ENCODE results near the gene TUBGCP4. TPM values are rescaled to one million over a fixed set of nuclear protein-coding genes. Genes with fewer than 3 reads are reported as not detected.
"Not testable (repeated sequence)": the region's sequence is repeated elsewhere in the genome, so short reads cannot be mapped to it uniquely, and the experiment has no call there.

The TUBGCP4 gene, protein sequence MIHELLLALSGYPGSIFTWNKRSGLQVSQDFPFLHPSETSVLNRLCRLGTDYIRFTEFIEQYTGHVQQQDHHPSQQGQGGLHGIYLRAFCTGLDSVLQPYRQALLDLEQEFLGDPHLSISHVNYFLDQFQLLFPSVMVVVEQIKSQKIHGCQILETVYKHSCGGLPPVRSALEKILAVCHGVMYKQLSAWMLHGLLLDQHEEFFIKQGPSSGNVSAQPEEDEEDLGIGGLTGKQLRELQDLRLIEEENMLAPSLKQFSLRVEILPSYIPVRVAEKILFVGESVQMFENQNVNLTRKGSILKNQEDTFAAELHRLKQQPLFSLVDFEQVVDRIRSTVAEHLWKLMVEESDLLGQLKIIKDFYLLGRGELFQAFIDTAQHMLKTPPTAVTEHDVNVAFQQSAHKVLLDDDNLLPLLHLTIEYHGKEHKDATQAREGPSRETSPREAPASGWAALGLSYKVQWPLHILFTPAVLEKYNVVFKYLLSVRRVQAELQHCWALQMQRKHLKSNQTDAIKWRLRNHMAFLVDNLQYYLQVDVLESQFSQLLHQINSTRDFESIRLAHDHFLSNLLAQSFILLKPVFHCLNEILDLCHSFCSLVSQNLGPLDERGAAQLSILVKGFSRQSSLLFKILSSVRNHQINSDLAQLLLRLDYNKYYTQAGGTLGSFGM
- polyA plus RNA-seq (ENCODE audit: insufficient read length): 13.7 TPM

GRCh38 chr15:43370975-43371974 lies at the start of gene TUBGCP4, which contains the start of gene ZSCAN29:
Gene TUBGCP4, plus strand, starts transcription at chr15:43371101. Its CDS starts 254 bp downstream, at chr15:43371355.
Gene ZSCAN29, minus strand, starts transcription at chr15:43371043. Its CDS starts 1,130 bp downstream, at chr15:43369913.
- peak; percentile 85 for DNase-seq

DNA sequence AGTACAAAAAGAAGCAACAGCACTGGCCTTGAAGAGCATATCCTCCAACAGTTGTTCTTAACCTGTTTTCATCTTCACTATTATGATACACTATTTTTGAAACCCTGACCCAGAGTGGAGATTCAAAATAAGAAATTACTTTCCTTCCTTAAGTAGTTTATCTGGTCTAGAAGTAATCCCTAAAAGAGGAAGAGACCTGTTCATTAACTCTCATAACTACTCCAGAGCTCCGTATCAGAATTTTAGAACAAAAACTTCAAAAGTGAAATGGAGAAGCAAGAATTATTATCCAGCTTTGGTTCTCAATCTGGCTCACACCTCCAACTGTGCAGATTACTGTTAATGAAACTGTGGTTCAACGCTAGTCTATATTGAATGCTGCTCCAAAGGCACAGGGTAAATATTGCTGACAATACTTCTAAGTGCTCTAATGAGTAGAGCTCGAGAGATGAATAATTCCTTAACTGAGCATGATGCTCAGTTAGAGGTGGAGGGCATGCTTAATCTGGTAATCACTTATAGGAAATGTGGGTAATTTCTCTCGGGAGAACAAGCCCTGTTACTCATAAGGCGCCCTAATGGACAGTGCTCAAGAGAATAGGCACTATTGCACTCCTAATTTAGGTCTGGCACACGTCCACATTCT lies 45.7 kb upstream of the TUBGCP4 start:
- DNase-seq: no peak

DNA sequence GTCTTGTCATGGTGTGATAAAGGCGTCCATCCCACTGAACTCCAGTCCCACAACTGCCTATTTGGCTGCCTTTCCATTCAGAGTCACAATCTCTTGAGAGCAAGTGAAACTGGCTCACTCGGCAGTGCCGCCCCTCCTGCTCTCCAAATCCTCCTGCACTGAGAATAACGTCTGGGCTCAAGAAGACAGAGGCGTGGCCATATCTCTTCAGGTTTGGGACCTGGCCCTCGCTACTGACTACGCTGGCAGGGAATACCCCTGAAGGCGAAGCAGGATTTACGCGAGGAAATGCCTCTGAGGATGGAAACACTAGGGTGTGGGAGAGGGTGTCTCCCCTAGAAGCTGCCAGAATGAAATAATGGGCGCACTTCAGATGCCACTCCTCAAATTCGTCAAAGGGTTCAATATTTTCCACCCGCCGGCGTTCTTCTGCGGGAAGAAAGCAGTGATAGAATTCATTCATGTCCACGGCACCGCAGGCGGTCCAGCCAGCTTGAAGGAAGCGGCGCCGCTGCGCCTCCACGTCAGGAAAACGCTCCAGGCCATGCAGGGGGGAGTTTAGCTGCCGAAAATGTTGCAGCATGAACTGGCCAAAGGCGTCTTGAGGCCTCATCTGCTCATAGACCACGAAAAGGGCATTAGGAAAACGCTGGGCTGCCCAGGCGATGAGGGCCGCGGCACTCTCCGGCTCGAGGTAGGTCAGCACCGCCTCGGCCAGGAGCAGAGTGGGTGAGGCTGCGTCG lies 41.5 kb upstream of the TUBGCP4 start:
- DNase-seq: peak; percentile 15

DNA sequence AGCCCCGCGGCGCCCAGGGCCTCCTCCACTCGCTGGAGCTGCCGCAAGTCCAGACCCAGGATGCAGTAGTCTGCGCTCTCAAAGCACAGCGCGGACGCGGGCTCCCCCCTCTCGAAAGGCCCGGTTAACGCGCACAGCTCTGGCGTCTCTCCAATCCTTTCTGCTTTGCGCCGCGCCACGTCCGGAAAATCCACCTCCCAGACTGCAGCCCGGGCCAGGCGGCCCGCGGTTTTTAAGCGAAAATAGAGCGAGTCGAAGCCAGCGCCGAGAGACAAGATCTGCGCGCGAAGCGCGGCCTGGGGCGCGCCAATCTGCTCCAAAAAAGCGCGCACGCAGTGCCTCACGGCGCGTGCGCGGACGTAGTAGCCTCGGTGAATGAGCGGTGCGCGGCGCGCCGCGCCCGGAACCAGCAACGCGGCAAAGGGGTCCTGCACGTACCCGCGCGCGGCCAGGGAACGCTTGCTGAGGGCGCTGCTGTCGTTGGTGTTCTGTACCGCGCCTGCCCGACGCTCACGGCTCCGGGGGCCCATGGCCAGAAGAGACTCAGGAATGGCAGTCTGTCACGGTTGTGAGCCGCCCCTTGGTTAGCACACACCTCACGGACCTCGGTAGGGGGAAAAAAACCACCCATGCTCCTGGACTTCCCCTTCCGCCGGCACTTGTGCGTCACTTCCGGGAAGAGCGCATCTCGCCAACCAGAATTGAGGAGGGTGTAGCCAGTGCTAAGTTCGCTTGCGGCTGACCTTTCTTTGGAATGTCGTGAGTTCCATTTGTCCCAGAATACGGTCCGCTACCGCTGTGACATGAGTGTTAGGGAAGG lies 40.7 kb upstream of the TUBGCP4 start, which contains the start of gene LCMT2:
Gene LCMT2 (minus strand): TSS at position 614 of the 820 bp plus-strand sequence. CDS start 84 bp downstream, at position 530.
- DNase-seq: peak; percentile 96

DNA sequence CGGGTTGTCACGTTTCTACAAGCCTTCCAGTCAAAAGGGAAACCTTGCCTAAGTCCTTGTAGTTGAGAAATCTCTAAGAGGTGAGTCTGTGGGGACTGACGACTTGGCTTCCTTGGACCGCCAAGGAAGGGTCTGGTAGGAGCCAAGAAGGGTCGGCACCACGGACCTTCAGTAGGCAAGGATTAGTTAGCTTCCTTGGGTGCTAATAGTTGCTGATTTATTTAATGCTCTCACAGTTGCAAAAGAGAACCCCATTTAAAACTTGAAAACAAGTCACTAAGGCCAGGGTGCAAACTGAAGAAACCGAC lies 40.2 kb upstream of the TUBGCP4 start:
- DNase-seq: no peak

GRCh38 chr15:43346305-43346704 lies 24.6 kb upstream of the TUBGCP4 start:
- no peak for DNase-seq

DNA sequence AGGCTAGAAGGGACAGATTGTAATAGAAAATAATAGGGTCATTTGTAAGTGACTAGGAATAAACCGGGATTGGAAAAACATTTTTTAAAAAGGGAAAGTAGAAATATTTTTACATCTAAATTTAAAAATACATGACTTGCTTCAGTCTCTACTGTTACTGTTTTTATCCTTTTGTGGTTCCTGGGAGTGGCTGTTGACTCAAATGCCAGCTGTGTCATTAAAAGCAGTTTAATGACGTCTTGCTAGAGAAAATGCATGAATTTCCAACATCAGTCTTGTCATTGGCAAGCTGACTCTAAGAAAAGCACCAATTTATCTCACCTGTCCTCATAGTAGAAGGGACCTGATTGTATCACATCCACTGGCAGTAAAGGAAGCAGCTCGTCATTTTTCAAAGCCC lies 23.8 kb upstream of the TUBGCP4 start:
- DNase-seq: no peak

GRCh38 chr15:43352693-43353382 lies 18.1 kb upstream of the TUBGCP4 start:
- DNase-seq: no peak

- no peak for DNase-seq
These were observed 10.1 kb upstream of the TUBGCP4 start for GRCh38 chr15:43360821-43361220.

GRCh38 chr15:43361313-43361903 lies 9.5 kb upstream of the TUBGCP4 start:
- no peak for DNase-seq

- peak; percentile 38 for DNase-seq
These were observed 459 bp upstream of the TUBGCP4 start for GRCh38 chr15:43370310-43370974.

DNA sequence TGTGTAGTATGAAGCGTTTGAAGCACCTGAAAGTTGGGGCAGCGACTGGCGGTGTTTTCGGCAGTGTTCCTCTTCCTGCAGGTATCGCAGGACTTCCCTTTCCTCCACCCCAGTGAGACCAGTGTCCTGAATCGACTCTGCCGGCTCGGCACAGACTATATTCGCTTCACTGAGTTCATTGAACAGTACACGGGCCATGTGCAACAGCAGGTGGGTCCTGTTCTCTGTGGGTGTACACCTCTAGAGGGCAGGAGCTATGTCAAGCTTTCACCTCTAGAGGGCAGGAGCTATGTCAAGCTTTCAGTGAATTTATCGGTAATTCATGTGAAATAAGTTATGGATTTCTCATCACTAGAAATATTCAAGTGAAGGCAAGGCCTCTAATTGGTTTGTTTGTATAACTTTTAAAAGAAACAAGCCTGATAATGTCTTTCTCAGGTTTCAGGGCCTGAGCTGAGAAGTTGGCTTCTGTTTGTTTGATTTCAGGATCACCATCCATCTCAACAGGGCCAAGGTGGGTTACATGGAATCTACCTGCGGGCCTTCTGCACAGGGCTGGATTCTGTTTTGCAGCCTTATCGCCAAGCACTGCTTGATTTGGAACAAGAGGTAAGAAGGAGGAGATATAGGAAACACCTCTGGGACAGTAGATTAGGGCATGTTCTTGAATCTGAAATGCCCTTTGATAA lies 5.3 kb downstream of the TUBGCP4 start:
- no peak for DNase-seq

DNA sequence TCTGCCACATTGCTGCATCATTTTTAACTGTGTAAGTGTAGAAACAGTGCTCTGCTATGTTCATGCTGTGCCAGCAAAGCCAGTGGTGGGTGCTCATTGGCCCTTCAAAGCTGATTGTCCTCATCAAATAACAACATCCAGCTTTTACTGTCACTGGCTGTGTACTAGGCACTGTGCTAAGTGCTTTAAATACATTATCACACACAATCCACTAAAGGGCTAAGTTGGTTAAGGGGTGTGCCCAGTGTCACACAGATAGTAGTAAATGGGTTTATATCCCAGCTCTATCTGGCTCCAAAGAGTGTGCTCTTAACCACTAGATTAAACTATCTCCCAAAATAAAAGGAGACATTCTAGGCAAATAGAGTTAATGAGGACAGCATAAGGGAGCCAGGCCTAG lies 7.7 kb downstream of the TUBGCP4 start:
- DNase-seq: no peak

DNA sequence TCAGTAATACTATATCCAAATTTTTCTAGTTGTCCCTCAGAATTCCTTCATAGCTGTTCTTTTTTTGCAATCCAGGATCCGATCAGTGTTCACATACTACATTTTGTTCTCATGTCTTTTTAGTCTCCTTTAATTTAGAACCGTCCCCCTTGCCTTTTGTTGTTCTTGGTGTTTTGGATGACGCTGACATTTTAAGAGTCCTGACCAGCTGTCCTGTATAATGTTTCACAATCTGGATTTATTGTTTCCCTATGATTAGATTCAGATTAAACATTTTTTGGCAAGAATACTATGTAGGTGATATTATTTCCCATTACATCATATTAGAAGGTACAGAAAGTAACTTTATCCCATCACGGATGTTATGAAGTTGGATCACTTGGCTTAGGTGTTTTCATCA lies 11.4 kb downstream of the TUBGCP4 start:
- DNase-seq: no peak

- DNase-seq: no peak
These were observed 12.2 kb downstream of the TUBGCP4 start for GRCh38 chr15:43383070-43383469.

DNA sequence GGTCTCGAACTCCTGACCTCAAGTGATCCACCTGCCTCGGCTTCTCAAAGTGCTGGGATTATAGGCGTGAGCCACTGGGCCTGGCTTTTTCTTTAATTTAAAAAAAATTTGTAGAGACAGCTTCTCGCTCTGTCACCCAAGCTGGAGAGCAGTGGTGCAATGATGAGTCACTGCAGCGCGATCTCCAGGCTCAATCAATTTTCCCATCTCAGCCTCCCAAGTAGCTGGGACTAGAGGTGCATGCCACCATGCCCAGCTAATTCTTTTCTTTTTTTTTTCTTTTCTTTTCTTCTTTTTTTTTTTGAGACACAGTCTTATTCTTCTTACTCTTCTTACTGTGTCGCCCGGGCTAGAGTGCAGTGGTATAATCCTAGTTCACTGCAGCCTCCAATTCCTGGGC lies 19.8 kb downstream of the TUBGCP4 start:
- no peak for DNase-seq

GRCh38 chr15:43393592-43393991 lies 22.7 kb downstream of the TUBGCP4 start:
- DNase-seq: not testable (repeated sequence)

- DNase-seq: no peak
These were observed 31.4 kb downstream of the TUBGCP4 start for GRCh38 chr15:43402255-43402654.
